Measurements from ENCODE around the gene DRD3.

Gene DRD3

DNA sequence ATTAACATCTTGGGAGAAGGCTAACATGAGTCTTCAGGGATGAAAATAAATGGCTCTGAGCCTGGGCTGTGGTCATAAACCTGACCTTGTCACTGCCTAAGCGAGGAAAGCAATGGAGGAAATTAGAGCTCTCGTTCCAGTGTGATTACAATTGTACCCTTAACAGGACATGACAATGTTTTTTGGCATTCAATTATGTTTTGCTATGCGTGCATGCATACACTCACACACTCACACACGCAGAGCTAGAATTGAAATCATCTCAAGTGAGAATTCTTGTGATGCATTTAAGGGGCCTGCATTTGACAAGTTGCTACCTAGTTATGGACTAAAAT is 34.4 kb upstream of the DRD3 start:
- H3K9me3 Mint-ChIP-seq, result peaks cover 9% of the 10 kb centered on the region
- H3K27me3 Mint-ChIP-seq, result no peaks in the 10 kb centered on the region
- peaks cover 8% of the 10 kb centered on the region for H3K4me1 Mint-ChIP-seq
- no peak for DNase-seq
- H3K27ac Mint-ChIP-seq, result no peak overlapping the region
- peaks cover 17% of the 10 kb centered on the region for H3K36me3 Mint-ChIP-seq (ENCODE audit: low read depth)
- ATAC-seq, result no peak
- H3K4me3 Mint-ChIP-seq, result no peak overlapping the region

DNA sequence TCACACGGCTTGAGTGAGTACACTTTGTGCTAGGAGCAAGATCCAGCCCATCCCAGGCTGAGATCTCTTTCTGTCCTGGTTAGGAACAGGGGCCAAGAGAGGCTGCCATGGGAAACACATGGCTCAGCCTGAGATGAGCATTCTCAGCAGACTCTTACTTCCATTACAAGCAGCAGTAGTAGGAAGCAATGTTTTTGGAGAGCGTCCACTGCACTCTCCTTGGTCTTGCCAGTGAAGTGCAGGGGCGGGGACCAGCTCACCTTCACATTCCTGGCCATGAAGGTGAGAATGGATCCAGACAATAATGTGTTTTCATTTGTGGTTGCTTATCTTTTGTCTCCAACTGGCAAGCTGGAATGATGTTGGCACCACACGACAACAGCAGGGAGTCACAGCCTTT is 33.8 kb upstream of the DRD3 start:
- no peak for DNase-seq
- H3K27ac Mint-ChIP-seq, result no peak overlapping the region
- ATAC-seq, result no peak
- H3K27me3 Mint-ChIP-seq, result no peaks in the 10 kb centered on the region
- peaks cover 9% of the 10 kb centered on the region for H3K9me3 Mint-ChIP-seq
- H3K36me3 Mint-ChIP-seq (ENCODE audit: low read depth), result peaks cover 12% of the 10 kb centered on the region
- peaks cover 13% of the 10 kb centered on the region for H3K4me1 Mint-ChIP-seq
- H3K4me3 Mint-ChIP-seq, result no peak overlapping the region

DNA sequence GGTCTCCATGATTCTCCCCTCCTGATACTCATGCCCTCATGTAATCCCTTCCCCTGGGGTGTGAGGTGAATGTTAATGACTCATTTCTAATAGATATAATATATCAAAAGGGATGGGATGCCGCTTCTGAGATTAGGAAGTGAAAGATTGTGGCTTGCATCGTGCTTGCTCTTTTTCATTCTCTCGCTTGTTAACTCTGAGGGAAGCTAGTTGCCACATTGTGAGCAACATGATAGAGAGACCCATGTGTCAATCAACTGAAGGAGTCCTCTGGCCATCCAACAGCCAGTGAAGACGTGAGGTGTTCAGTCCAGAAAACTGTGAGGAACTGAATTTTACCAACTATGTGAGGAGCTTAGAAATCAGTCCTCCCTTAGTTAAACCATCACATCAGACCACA is 28.9 kb upstream of the DRD3 start:
- H3K4me3 Mint-ChIP-seq, result no peak overlapping the region
- ATAC-seq, result peak; percentile 35

DNA sequence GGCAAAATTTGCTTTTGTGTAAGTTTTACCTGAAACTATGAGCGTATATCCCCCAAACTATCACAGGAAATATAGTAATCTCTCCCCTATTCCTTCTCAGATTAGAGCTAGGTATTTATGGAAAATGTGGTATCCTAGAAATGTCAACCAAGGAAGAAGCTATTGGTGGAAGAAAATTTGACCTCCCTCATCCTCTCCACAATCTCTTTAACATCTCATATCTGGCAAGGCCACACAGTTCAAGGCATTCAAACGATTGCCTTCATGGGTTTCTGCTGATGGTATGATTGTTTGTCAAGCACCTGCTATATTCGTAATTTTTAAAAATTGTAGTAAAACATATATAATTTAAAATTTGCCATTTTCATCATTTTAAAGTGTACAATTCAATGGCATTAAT is 27.5 kb upstream of the DRD3 start:
- H3K27ac Mint-ChIP-seq, result peak overlapping the region; percentile 50
- no peak overlapping the region for H3K4me3 Mint-ChIP-seq
- peaks cover 13% of the 10 kb centered on the region for H3K9me3 Mint-ChIP-seq
- no peaks in the 10 kb centered on the region for H3K27me3 Mint-ChIP-seq
- H3K36me3 Mint-ChIP-seq (ENCODE audit: low read depth), result peaks cover 6% of the 10 kb centered on the region
- ATAC-seq (peak; percentile 76), DNase-seq (no peak)
- H3K4me1 Mint-ChIP-seq, result peaks cover 33% of the 10 kb centered on the region

More for the DNA sequence above, 28.9 kb upstream of the DRD3 start:
- Mint-ChIP-seq H3K9me3 (peaks cover 13% of the 10 kb centered on the region), H3K27ac (peak overlapping the region; percentile 33), H3K36me3 (ENCODE audit: low read depth) (peaks cover 6% of the 10 kb centered on the region), H3K27me3 (no peaks in the 10 kb centered on the region), H3K4me1 (peaks cover 33% of the 10 kb centered on the region)
- no peak for DNase-seq

DNA sequence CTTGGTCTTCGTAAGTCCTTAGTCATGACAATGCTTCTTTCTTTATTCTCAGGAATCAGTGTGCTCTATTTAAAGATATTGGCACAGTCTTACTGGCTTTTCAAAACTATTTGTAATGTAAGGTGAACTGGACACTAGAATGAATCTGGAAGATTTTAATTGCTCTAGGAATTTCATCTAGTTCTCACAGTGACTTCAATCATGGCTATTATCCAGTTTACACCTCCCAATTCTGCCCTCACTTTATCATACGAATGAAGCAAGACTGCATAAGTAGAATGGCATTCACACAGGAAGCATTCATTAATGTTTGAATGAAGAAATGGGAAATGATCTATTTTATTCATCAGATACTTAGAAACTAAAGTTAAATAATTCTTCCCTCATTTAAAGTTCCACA is 26.7 kb upstream of the DRD3 start:
- Mint-ChIP-seq H3K4me1 (peaks cover 33% of the 10 kb centered on the region), H3K4me3 (no peak overlapping the region), H3K9me3 (peaks cover 12% of the 10 kb centered on the region), H3K36me3 (ENCODE audit: low read depth) (peaks cover 5% of the 10 kb centered on the region), H3K27me3 (no peaks in the 10 kb centered on the region), H3K27ac (peak overlapping the region; percentile 4)
- ATAC-seq, result no peak
- DNase-seq, result no peak

DNA sequence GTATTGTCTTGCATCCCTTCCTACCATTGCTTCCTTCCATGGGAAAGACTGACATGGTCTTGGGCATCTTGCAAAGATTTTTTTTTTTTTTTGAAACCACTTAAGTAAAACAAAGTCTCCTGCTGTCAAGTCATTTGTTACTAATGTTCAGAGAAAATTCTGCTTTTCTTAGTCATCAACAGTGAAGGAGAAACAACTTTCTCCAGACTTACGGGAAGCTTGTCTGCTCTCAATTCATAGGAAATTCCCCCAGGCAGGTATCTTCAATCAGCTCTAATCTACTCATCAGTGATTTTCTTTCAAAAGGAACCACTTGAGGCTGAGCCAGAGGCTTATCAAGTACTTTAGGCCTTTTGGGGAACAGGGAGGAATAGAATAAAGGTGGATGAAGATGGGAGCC is 15.9 kb upstream of the DRD3 start:
- H3K4me1 Mint-ChIP-seq, result peaks cover 4% of the 10 kb centered on the region
- no peaks in the 10 kb centered on the region for H3K9me3 Mint-ChIP-seq
- ATAC-seq (no peak), DNase-seq (no peak)
- no peaks in the 10 kb centered on the region for H3K27me3 Mint-ChIP-seq
- H3K27ac Mint-ChIP-seq, result no peak overlapping the region
- H3K4me3 Mint-ChIP-seq, result no peak overlapping the region
- no peaks in the 10 kb centered on the region for H3K36me3 Mint-ChIP-seq (ENCODE audit: low read depth)

DNA sequence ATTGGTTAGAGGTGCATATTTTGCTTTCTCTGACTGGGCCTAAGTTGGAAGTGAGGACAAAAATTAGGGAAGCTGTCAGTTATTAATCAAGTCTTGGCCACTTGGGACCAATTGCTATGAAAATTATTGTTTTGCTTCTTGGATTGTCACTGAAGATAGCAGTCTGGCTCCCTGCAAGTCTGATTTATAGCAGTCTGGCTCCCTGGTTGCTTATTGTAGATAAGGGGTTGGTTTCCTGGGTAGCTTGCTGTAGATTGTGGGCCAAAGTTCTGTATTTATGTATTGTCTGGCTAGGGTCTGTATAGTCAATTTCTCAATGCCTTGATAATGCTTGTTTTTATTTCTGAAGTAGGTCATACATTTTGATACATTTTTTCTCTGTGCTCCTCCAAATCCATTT is 13.3 kb upstream of the DRD3 start:
- H3K4me1 Mint-ChIP-seq, result peaks cover 4% of the 10 kb centered on the region
- H3K27ac Mint-ChIP-seq, result no peak overlapping the region
- H3K9me3 Mint-ChIP-seq, result no peaks in the 10 kb centered on the region
- no peak for DNase-seq
- no peak for ATAC-seq
- H3K4me3 Mint-ChIP-seq, result no peak overlapping the region
- no peaks in the 10 kb centered on the region for H3K27me3 Mint-ChIP-seq
- H3K36me3 Mint-ChIP-seq (ENCODE audit: low read depth), result no peaks in the 10 kb centered on the region

DNA sequence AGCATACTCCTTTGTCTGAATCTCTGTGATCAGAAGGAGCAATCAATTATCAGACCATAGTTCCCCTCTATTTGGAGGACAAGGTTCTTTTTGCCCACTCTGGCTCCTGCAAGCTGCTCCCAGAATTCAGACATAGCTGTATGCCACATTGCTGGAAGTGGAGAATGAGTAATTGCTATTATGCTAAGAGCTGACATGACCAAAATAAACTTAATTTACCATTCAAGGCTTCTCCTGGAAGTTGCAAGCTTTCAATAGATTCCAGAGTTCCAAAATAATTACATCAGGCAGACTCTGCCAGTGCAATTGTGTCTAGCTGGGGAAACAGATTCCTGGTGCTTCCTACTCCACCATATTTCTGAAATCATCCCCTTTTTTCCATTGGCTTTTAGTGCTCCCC is 7.6 kb upstream of the DRD3 start:
- Mint-ChIP-seq H3K36me3 (ENCODE audit: low read depth) (peaks cover 5% of the 10 kb centered on the region), H3K4me1 (no peaks in the 10 kb centered on the region), H3K4me3 (no peak overlapping the region), H3K27me3 (peaks cover 2% of the 10 kb centered on the region), H3K27ac (no peak overlapping the region), H3K9me3 (peaks cover 20% of the 10 kb centered on the region)
- DNase-seq (no peak), ATAC-seq (no peak)

DNA sequence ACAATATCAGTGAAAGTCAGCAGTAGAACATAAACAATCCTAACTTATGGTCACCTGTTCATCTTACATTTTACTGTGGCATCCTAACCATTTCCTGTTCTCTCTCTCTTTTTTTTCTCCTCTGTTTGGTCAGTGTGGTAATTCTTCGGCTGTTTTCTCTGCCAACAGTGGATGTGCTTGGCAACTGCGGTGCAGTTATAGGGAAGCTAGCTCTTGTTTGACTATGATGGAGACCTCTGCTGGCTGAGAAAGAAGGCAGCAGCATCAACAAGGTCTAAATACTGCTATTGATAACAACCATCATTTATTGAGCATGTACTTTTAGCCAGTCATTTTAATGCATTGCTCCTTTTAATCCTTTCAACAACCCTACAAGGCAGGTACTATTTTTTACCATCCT is 723 bp upstream of the DRD3 start:
- Mint-ChIP-seq H3K36me3 (ENCODE audit: low read depth) (no peaks in the 10 kb centered on the region), H3K9me3 (peaks cover 9% of the 10 kb centered on the region), H3K4me3 (no peak overlapping the region), H3K4me1 (peaks cover 3% of the 10 kb centered on the region), H3K27me3 (peaks cover 6% of the 10 kb centered on the region), H3K27ac (no peak overlapping the region)
- no peak for DNase-seq
- no peak for ATAC-seq

DNA sequence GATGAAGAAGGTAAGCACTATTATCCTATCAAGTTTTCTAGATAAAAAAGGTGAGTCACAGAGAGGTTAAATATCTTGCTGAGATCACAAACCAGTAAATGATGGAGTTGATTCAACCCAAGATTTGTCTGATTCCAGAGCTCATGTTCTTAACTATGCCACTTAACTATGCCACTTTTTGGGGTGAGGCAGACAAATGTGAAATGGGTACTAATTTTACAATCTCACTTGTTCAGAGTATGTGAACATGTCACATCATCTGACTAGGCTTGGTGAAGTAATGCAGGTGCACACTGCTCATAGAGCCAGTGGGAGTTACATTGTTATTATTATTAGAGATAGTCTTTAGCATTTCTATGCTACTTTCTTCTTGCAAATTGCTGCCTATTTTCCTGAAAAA is 2.0 kb downstream of the DRD3 start:
- DNase-seq, result no peak
- Mint-ChIP-seq H3K4me3 (no peak overlapping the region), H3K9me3 (no peaks in the 10 kb centered on the region), H3K27ac (no peak overlapping the region), H3K36me3 (ENCODE audit: low read depth) (no peaks in the 10 kb centered on the region), H3K4me1 (peaks cover 3% of the 10 kb centered on the region), H3K27me3 (peaks cover 6% of the 10 kb centered on the region)
- no peak for ATAC-seq

DNA sequence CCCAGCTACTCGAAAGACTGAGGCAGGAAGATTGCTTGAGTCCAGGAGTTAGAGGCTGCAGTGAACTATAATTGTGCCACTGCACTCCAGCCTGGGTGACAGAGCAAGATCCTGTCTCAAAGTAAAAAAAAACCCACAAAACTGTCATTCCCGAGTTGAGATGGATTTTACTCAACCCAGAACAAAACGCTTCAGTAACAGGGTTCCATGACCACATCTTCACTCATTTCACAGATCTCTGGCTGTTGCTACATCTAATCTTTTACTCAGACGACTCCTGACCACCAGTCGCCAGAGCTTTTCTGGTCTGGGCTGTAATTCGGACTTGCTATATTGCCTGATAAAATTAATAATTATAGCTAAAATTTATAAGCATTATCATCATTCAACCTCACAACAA is 2.4 kb downstream of the DRD3 start:
- H3K9me3 Mint-ChIP-seq, result no peaks in the 10 kb centered on the region
- no peak for DNase-seq
- no peak overlapping the region for H3K4me3 Mint-ChIP-seq
- peaks cover 6% of the 10 kb centered on the region for H3K27me3 Mint-ChIP-seq
- no peaks in the 10 kb centered on the region for H3K36me3 Mint-ChIP-seq (ENCODE audit: low read depth)
- ATAC-seq, result no peak
- peaks cover 3% of the 10 kb centered on the region for H3K4me1 Mint-ChIP-seq
- no peak overlapping the region for H3K27ac Mint-ChIP-seq

DNA sequence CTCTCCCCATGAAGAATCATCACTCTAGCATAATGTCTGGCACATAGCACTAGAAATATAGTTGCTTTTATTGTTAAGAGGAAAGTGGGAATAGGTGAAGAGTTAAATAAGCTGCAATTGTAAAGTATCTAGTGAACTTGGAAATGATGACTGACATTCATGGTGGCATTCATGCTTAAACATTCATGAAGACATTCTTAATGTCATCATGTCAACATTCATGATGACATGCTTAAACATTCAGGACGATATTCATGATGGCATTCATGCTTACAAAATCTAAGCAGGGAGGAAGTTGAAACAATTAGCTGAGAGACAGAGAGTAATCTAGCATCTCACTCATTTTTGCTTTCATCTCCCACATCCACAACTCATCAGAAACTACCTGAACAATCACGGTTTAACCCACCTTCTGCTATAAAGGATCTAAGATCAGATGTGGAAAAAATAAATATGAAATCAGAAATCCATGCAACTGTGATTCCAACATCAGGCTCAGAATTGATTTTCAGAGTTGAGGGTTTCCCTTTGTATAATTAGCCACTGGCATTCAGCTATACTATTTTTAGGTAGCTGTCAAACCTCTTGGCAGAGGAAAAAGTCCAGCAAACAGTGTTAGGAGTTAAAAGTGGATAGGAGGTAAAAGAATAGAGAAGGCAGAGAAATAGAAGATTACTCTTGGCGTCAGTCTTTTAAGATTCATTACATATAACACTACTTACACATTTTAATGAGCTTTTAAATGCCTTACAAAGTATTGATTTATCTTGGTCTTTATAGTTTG is 3.5 kb downstream of the DRD3 start:
- no peak overlapping the region for H3K27ac Mint-ChIP-seq
- H3K36me3 Mint-ChIP-seq (ENCODE audit: low read depth), result no peaks in the 10 kb centered on the region
- peaks cover 6% of the 10 kb centered on the region for H3K27me3 Mint-ChIP-seq
- H3K9me3 Mint-ChIP-seq, result no peaks in the 10 kb centered on the region
- no peak overlapping the region for H3K4me3 Mint-ChIP-seq
- DNase-seq (no peak), ATAC-seq (no peak)
- H3K4me1 Mint-ChIP-seq, result peaks cover 3% of the 10 kb centered on the region

DNA sequence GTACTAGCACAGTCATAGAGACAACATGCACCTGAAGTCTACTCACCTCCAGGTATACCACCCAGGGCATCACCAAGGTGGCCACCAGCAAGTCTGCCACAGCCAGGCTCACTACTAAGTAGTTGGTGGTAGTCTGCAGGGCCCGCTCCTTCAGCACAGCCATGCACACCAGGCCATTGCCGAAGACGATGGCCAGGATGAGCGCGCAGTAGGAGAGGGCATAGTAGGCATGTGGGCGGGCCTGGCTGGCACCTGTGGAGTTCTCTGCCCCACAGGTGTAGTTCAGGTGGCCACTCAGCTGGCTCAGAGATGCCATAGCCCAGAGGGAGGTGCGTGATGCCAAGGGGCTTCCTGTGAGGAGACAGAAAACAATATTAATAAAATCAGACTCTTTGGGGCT is 7.2 kb downstream of the DRD3 start:
- Mint-ChIP-seq H3K9me3 (no peaks in the 10 kb centered on the region), H3K4me3 (no peak overlapping the region), H3K27ac (no peak overlapping the region), H3K4me1 (no peaks in the 10 kb centered on the region), H3K36me3 (ENCODE audit: low read depth) (no peaks in the 10 kb centered on the region), H3K27me3 (no peaks in the 10 kb centered on the region)
- DNase-seq (no peak), ATAC-seq (no peak)

DNA sequence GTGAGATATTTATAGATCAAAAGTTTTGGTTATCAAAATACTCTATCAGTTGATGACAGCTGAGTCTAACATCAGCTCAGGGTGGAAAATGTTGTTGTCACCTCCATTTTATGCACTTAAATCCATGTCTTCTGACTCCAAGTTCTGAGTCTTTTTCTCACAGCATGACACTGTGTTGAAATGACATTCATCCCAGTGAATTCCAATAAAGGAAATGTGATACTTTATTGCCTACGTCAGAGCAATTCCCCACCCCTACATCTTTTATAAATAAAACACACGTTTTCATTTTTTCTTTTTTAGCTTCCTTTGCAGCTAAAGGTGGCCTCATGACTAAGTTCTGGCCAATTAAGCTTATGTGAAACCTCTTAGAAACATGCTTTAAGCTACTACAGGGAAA is 10.7 kb downstream of the DRD3 start:
- no peaks in the 10 kb centered on the region for H3K27me3 Mint-ChIP-seq
- DNase-seq (no peak), ATAC-seq (no peak)
- no peaks in the 10 kb centered on the region for H3K9me3 Mint-ChIP-seq
- H3K4me3 Mint-ChIP-seq, result no peak overlapping the region
- H3K4me1 Mint-ChIP-seq, result no peaks in the 10 kb centered on the region
- H3K36me3 Mint-ChIP-seq (ENCODE audit: low read depth), result no peaks in the 10 kb centered on the region
- no peak overlapping the region for H3K27ac Mint-ChIP-seq

DNA sequence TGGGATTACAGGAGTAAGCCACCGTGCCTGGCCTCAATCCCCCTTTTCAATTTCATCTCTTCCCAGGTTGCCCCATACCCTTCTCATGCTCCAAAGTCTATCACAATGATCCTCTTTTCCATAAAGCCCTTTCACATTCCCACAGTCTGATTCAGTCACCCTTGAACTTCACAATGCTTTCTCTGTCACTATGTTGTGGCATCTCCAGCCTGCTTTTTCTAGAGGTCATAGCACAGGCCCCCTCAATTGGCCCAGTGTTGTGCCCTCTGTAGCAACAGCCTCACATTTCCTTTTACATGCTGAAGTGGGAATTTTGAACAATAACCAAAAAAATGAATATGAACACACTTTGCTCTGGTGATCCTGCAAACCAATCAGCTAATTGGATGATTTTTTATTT is 21.5 kb downstream of the DRD3 start:
- Mint-ChIP-seq H3K27ac (no peak overlapping the region), H3K27me3 (peaks cover 3% of the 10 kb centered on the region), H3K4me3 (no peak overlapping the region), H3K4me1 (peaks cover 12% of the 10 kb centered on the region), H3K36me3 (ENCODE audit: low read depth) (no peaks in the 10 kb centered on the region), H3K9me3 (no peaks in the 10 kb centered on the region)
- no peak for ATAC-seq
- DNase-seq, result no peak

DNA sequence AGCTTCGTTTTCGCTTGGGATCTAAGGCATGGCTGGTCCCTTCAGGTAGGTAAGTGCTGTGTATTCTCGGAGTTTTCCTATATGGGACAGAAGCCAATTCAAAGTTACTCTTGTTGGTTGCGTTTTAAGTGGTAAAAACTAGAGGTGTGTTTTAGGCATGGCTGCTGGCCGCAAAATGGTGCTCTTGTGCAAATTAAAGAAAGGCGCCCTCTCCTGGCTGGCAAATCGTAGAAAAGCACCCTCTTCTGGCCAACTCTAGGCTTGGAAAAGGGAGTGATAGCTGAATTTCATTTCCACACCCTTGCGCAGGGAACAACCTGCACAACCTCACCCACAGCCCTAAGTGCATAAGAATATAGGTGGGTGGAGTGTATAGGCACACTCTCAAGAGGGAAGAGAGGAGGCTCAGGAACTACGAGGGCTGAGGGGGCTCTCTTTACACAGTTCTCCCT is 23.5 kb downstream of the DRD3 start:
- H3K36me3 Mint-ChIP-seq (ENCODE audit: low read depth), result no peaks in the 10 kb centered on the region
- peaks cover 3% of the 10 kb centered on the region for H3K27me3 Mint-ChIP-seq
- peak; percentile 39 for DNase-seq

More for the DNA sequence above, 23.5 kb downstream of the DRD3 start:
- ATAC-seq, result no peak
- Mint-ChIP-seq H3K27ac (no peak overlapping the region), H3K4me1 (peaks cover 15% of the 10 kb centered on the region), H3K4me3 (no peak overlapping the region), H3K9me3 (no peaks in the 10 kb centered on the region)
